ENCODE data around the gene ANTXRL. TPM values are rescaled to one million over a fixed set of nuclear protein-coding genes. Genes with fewer than 3 reads are reported as not detected.
"Not testable (repeated sequence)": the region's sequence is repeated elsewhere in the genome, so short reads cannot be mapped to it uniquely, and the experiment has no call there.

The ANTXRL gene
- polyA plus RNA-seq, 1 donor from 2014 or later: not detected

DNA sequence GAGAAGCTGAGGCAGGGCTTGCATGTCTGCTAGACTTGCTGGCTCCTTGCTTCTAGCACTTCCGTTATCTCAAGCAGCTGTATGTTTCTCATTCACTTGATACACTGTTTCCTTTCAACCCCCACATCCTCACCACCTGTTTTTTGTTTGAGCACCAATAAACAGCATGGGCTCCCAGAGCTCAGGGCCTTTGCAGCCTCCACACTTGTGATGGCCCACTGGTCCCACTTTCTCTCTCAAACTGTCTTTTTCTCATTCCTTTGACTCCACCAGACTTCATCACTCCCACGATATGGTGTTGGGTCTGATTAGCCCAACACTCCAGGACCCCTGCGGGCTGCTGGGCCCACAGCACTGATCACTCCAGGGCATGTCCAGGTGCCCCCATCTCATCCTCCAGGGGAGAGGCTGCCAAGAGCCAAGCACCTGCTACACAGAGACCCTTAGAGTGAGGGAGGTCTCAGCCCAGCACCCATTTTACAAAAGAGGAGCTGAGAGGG, 17.2 kb upstream of the ANTXRL start:
- H3K27ac ChIP-seq (ENCODE audit: low read length); H3F3A ChIP-seq (ENCODE audit: insufficient read depth, low read length, poor library complexity, severe bottlenecking); H3K4me3 ChIP-seq (ENCODE audit: low read length); H3K79me2 ChIP-seq (replicated peaks; ENCODE audit: insufficient read depth, low read length); H3K27me3 ChIP-seq (ENCODE audit: insufficient read depth, low read depth, low read length); H3K36me3 ChIP-seq (ENCODE audit: insufficient read depth, low read length); H3K4me2 ChIP-seq (ENCODE audit: low read length); H3K9me2 ChIP-seq (ENCODE audit: insufficient read depth, low read length); H4K20me1 ChIP-seq (ENCODE audit: insufficient read depth); H2AFZ ChIP-seq (ENCODE audit: low read depth, low read length); H3K9me3 ChIP-seq (ENCODE audit: low read length); H3K9ac ChIP-seq (ENCODE audit: low read length): not testable (repeated sequence)

DNA sequence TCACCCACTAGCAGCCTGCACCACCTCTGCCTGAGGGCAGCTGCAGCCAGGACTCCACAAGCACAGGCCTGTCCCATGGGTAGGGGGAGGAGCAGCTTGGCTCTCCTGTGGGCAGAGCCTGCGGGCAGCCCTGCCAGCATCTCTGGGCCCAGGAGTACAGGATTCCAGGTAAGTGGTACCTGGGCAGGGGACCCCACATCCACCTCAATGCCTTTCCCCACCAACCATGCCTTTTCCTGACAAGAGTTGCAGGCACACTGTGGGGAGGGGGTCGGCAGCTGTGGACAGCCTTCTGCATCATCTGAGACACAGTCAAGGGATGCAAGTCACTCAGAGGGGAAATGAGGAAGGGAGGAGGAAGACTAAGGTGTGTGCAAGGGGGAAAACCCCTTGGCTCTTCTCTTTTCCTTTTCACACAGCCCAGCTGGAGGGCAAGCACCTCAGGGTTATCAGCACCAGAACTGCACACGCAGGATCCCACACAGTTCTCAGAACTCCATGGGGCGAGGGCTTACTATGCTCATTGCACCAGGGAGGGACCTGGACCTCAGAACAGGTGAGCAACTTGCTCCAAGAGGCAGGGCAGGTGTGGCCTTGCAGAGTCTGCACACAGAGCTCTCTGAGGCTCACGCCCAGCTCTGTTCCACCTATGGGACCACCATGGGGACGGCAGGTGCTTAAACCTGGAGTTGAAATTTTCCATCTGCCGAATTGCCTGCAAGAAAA, 16.5 kb upstream of the ANTXRL start:
- Histone ChIP-seq H3K9me3 (ENCODE audit: low read length) (no peaks in the 10 kb centered on the region), H3K79me2 (replicated peaks; ENCODE audit: insufficient read depth, low read length) (no peaks in the 10 kb centered on the region), H3K36me3 (ENCODE audit: insufficient read depth, low read length) (no peaks in the 10 kb centered on the region), H3K9me2 (ENCODE audit: insufficient read depth, low read length) (no peaks in the 10 kb centered on the region), H3K4me2 (ENCODE audit: low read length) (no peak overlapping the region), H4K20me1 (ENCODE audit: insufficient read depth) (no peaks in the 10 kb centered on the region), H2AFZ (ENCODE audit: low read depth, low read length) (no peak overlapping the region), H3K27me3 (ENCODE audit: insufficient read depth, low read depth, low read length) (no peaks in the 10 kb centered on the region), H3F3A (ENCODE audit: insufficient read depth, low read length, poor library complexity, severe bottlenecking) (no peaks in the 10 kb centered on the region), H3K4me3 (ENCODE audit: low read length) (no peak overlapping the region), H3K9ac (ENCODE audit: low read length) (no peak overlapping the region), H3K27ac (ENCODE audit: low read length) (no peak overlapping the region)
- TF ChIP-seq, protein P1, sequence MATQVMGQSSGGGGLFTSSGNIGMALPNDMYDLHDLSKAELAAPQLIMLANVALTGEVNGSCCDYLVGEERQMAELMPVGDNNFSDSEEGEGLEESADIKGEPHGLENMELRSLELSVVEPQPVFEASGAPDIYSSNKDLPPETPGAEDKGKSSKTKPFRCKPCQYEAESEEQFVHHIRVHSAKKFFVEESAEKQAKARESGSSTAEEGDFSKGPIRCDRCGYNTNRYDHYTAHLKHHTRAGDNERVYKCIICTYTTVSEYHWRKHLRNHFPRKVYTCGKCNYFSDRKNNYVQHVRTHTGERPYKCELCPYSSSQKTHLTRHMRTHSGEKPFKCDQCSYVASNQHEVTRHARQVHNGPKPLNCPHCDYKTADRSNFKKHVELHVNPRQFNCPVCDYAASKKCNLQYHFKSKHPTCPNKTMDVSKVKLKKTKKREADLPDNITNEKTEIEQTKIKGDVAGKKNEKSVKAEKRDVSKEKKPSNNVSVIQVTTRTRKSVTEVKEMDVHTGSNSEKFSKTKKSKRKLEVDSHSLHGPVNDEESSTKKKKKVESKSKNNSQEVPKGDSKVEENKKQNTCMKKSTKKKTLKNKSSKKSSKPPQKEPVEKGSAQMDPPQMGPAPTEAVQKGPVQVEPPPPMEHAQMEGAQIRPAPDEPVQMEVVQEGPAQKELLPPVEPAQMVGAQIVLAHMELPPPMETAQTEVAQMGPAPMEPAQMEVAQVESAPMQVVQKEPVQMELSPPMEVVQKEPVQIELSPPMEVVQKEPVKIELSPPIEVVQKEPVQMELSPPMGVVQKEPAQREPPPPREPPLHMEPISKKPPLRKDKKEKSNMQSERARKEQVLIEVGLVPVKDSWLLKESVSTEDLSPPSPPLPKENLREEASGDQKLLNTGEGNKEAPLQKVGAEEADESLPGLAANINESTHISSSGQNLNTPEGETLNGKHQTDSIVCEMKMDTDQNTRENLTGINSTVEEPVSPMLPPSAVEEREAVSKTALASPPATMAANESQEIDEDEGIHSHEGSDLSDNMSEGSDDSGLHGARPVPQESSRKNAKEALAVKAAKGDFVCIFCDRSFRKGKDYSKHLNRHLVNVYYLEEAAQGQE (IDR thresholded peaks at IDR 0.05; ENCODE audit: borderline replicate concordance): no peak
- TF ChIP-seq, protein P2, sequence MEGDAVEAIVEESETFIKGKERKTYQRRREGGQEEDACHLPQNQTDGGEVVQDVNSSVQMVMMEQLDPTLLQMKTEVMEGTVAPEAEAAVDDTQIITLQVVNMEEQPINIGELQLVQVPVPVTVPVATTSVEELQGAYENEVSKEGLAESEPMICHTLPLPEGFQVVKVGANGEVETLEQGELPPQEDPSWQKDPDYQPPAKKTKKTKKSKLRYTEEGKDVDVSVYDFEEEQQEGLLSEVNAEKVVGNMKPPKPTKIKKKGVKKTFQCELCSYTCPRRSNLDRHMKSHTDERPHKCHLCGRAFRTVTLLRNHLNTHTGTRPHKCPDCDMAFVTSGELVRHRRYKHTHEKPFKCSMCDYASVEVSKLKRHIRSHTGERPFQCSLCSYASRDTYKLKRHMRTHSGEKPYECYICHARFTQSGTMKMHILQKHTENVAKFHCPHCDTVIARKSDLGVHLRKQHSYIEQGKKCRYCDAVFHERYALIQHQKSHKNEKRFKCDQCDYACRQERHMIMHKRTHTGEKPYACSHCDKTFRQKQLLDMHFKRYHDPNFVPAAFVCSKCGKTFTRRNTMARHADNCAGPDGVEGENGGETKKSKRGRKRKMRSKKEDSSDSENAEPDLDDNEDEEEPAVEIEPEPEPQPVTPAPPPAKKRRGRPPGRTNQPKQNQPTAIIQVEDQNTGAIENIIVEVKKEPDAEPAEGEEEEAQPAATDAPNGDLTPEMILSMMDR (IDR thresholded peaks at IDR 0.05; ENCODE audit: poor library complexity, severe bottlenecking): no peak

- not testable (repeated sequence) for H3F3A ChIP-seq (ENCODE audit: insufficient read depth, low read length, poor library complexity, severe bottlenecking); H3K4me3 ChIP-seq (ENCODE audit: low read length); H2AFZ ChIP-seq (ENCODE audit: low read depth, low read length); H3K36me3 ChIP-seq (ENCODE audit: insufficient read depth, low read length); H3K79me2 ChIP-seq (replicated peaks; ENCODE audit: insufficient read depth, low read length); H3K9me2 ChIP-seq (ENCODE audit: insufficient read depth, low read length); H3K4me2 ChIP-seq (ENCODE audit: low read length); H3K9ac ChIP-seq (ENCODE audit: low read length); H4K20me1 ChIP-seq (ENCODE audit: insufficient read depth); H3K27ac ChIP-seq (ENCODE audit: low read length); H3K27me3 ChIP-seq (ENCODE audit: insufficient read depth, low read depth, low read length); H3K9me3 ChIP-seq (ENCODE audit: low read length)
Measured at GRCh38 chr10:46270963-46271530, 15.8 kb upstream of the ANTXRL start.

DNA sequence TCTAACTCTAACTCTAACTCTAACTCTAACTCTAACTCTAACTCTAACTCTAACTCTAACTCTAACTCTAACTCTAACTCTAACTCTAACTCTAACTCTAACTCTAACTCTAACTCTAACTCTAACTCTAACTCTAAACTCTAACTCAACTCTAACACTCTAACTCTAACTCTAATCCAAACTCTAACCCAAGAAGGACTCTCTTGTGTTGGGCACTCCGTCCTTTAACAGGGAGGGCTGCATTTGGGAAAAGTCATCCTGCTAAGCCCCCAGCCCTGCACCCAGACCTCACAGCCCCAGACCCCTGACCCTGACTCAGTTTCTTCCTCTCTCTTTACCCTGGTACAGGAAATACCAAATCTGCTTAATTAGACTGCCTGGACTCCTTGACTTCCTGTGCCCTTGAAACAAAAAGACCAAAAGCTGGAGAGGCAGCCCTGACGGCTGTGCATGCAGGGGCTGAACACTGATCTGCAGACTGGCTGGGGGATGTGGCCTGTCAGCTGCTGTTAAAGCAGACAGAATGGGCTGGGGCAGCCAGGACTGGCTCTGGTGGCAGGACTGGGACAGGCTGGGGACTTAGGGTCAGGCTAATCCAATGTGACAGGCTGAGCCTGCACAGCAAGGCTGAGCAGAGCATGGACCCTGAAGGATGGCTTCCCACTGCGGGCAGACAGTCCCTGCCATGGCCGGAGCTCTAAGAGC, 14.8 kb upstream of the ANTXRL start:
- H3K4me3 ChIP-seq (ENCODE audit: low read length); H3K9me2 ChIP-seq (ENCODE audit: insufficient read depth, low read length); H3K79me2 ChIP-seq (replicated peaks; ENCODE audit: insufficient read depth, low read length); H3K9me3 ChIP-seq (ENCODE audit: low read length); H2AFZ ChIP-seq (ENCODE audit: low read depth, low read length); H3K27ac ChIP-seq (ENCODE audit: low read length); H4K20me1 ChIP-seq (ENCODE audit: insufficient read depth); H3F3A ChIP-seq (ENCODE audit: insufficient read depth, low read length, poor library complexity, severe bottlenecking); H3K9ac ChIP-seq (ENCODE audit: low read length); H3K36me3 ChIP-seq (ENCODE audit: insufficient read depth, low read length); H3K27me3 ChIP-seq (ENCODE audit: insufficient read depth, low read depth, low read length); H3K4me2 ChIP-seq (ENCODE audit: low read length): not testable (repeated sequence)

All from neural cell (in vitro differentiated cells).